Measurements from ENCODE around the gene MTREX. TPM values are rescaled to one million over a fixed set of nuclear protein-coding genes. Genes with fewer than 3 reads are reported as not detected.

Gene MTREX
- total and polyA plus RNA-seq, 10 of the 15 experiments (the other 5 are each of a cell fraction or from before 2014, with no cell fraction given) = 20.1 to 102 (median 49.0) TPM

GRCh38 chr5:55445791-55446190 is 138.0 kb downstream of the MTREX start (continued):
- TF ChIP-seq ZNF592 (IDR thresholded peaks at IDR 0.05) (no peak), USF2 (IDR thresholded peaks at IDR 0.05; ENCODE audit: borderline replicate concordance, low read depth, low read length) (no peak), STAT3 (IDR thresholded peaks at IDR 0.05; ENCODE audit: low read depth, low read length) (no peak), TBL1XR1 (IDR thresholded peaks at IDR 0.05; ENCODE audit: low read depth, low read length) (no peak)

GRCh38 chr5:55446640-55447351 is 139.0 kb downstream of the MTREX start:
- ATAC-seq = no peak
- no peaks in the 10 kb centered on the region for H4K20me1 ChIP-seq (ENCODE audit: control insufficient read depth, insufficient read depth)
- H3K4me1 ChIP-seq (ENCODE audit: control insufficient read depth, insufficient read depth, low read length) = no peaks in the 10 kb centered on the region
- no peak overlapping the region for H3K27ac ChIP-seq (ENCODE audit: control insufficient read depth, insufficient read depth)
- in situ Hi-C loops (cut with MboI) (no loop called here), intact Hi-C loops (cut with micrococcal nuclease; ENCODE audit: unreplicated experiment) (no loop called here)
- no peaks in the 10 kb centered on the region for H3K27me3 ChIP-seq (replicated peaks in 1 of 2; ENCODE audit: control insufficient read depth in 2 of 2, insufficient read depth in 2 of 2, low read length in 1 of 2)
- ChIA-PET CTCF (no interaction called here), POLR2A (no interaction called here), SMC1A (ENCODE audit: uncharacterized antibody, unreplicated experiment) (no interaction called here), RAD21 (ENCODE audit: unreplicated experiment) (interaction anchor here (0.5 kb wide), 1 partner anchor 50 kb away, joined by 3 read pairs; no protein-coding TSS in a partner anchor)
- no peaks in the 10 kb centered on the region for H3K9me3 ChIP-seq (replicated peaks; ENCODE audit: control insufficient read depth, insufficient read depth, low read length)
- no peak for FAIRE-seq
- no peak for TF ChIP-seq ZNF207 (IDR thresholded peaks at IDR 0.05; ENCODE audit: borderline replicate concordance)
- TF ChIP-seq RUNX3 (IDR thresholded peaks at IDR 0.05; ENCODE audit: low read length) = no peak
- TF ChIP-seq RAD21 (IDR thresholded peaks at IDR 0.05; ENCODE audit: insufficient read depth, low read depth, low read length) = no peak
- TF ChIP-seq ASH2L (IDR thresholded peaks at IDR 0.05; ENCODE audit: borderline replicate concordance, low read depth) = no peak
- no peak overlapping the region for H3K4me3 ChIP-seq
- no peak overlapping the region for H3K9ac ChIP-seq (ENCODE audit: control insufficient read depth, insufficient read depth, low read length)
- H3K36me3 ChIP-seq (ENCODE audit: control insufficient read depth in 2 of 2, insufficient read depth in 2 of 2, low read length in 1 of 2) = no peaks in the 10 kb centered on the region
- no TSS peak for BruUV-seq (replicated peaks)
- no peak overlapping the region for H3K4me2 ChIP-seq (ENCODE audit: control insufficient read depth, insufficient read depth)
- no peak for DNase-seq (ENCODE audit: low read depth, low spot score)
- no peaks in the 10 kb centered on the region for H3K79me2 ChIP-seq (ENCODE audit: control insufficient read depth, insufficient read depth, low read length)
- H2AFZ ChIP-seq (ENCODE audit: control insufficient read depth, low read depth, low read length) = no peak overlapping the region
- 65% methylated on average over 8 of the region's 8 CpGs for WGBS (ENCODE audit: insufficient coverage, insufficient replicate concordance, low lambda C conversion rate, missing lambda C conversion rate)
